HCT116 (cell line): ENCODE measurements around the gene PDHX. TPM values are rescaled to one million over a fixed set of nuclear protein-coding genes. Genes with fewer than 3 reads are reported as not detected.

Experiments used
- ATAC-seq: fragments of 200-7000 bp; cut with Tn5 transposase; 2 replicates; pipeline ENCODE4 v1.9.1; 2020; ENCODE audit warnings: mild to moderate bottlenecking, moderate library complexity
- BruUV-seq: library from RNA; stranded (reverse); fragments of 400-500 nt; replicated peaks from 2 replicates; lab custom pipeline; 2021; lab: Mats Ljungman, UMichigan
- CTCF ChIA-PET: fragments of 300-600 bp; sonication (Branson Sonifier 250); formaldehyde crosslinking; loops from one replicate; lab custom pipeline; 2021; ENCODE audit warnings: antibody characterized with exemption; lab: Charles Lee
- POLR2A ChIA-PET: fragments of 300-600, 350-600 bp; sonication (Branson Sonifier 250); formaldehyde crosslinking; loops from one replicate; lab custom pipeline; 2021; ENCODE audit warnings: antibody characterized with exemption; lab: Charles Lee
- RAD21 ChIA-PET, 2 experiments: fragments of 300-600 bp; sonication (Branson Sonifier 250); formaldehyde crosslinking; loops; one replicate each; lab custom pipeline; 2023; ENCODE audit warnings: low total read pairs in 2 of 2; ENCODE audit not compliant: uncharacterized antibody in 2 of 2, unreplicated experiment in 2 of 2, low non-redundant PET in 1 of 2; lab: Charles Lee
- DNase-seq: peaks from one replicate; pipeline ENCODE4 v3.0.0-alpha.2; 2010; ENCODE audit warnings: low read depth, low spot score
- H2AFZ ChIP-seq: fragments of 200-600 bp; shearing (Covaris generic), sonication (generic); 2 replicates; pipeline ENCODE4 v1.6.1; 2017; ENCODE audit warnings: low read depth, mixed run types, mixed read lengths, antibody characterized with exemption, low read length; ENCODE audit not compliant: poor library complexity, severe bottlenecking
- H3K27ac ChIP-seq: 2 replicates; pipeline ENCODE4 v1.5.1; 2012; ENCODE audit warnings: low read depth, low read length
- H3K27me3 ChIP-seq: fragments of 200-600 bp; sonication (generic); 2 replicates; pipeline ENCODE4 v1.6.1; 2016; ENCODE audit warnings: mixed run types, low read length, mixed read lengths; ENCODE audit not compliant: insufficient read depth
- H3K36me3 ChIP-seq, 2 experiments: fragments of 200-500 bp in 1 of 2; fragments of 200-600 bp in 1 of 2; sonication (Bioruptor generic) in 1 of 2; sonication (generic) in 1 of 2; 2 replicates each; pipeline versions ENCODE4 v1.5.1 to v1.6.1; 2014 to 2016; ENCODE audit warnings: low read length in 2 of 2, inconsistent platforms in 1 of 2, mixed read lengths in 1 of 2, mixed run types in 1 of 2; ENCODE audit not compliant: insufficient read depth in 2 of 2, control insufficient read depth in 1 of 2
- H3K4me1 ChIP-seq, 2 experiments: fragments of 200-600 bp in 1 of 2; sonication (generic) in 1 of 2; 2 replicates each; pipeline versions ENCODE4 v1.5.1 to v1.6.1; 2012 to 2017; ENCODE audit warnings: low read length in 2 of 2, inconsistent platforms in 1 of 2, mild to moderate bottlenecking in 1 of 2, mixed read lengths in 1 of 2, mixed run types in 1 of 2, moderate library complexity in 1 of 2; ENCODE audit not compliant: insufficient read depth in 2 of 2, control insufficient read depth in 1 of 2
- H3K4me2 ChIP-seq: fragments of 200-600 bp; sonication (generic); 2 replicates; pipeline ENCODE4 v1.6.1; 2017; ENCODE audit warnings: mixed run types, low read length, mixed read lengths
- H3K4me3 ChIP-seq, 2 experiments: fragments of 200-600 bp in 1 of 2; sonication (generic) in 1 of 2; replicated peaks in 1 of 2; 2 replicates each; pipeline ENCODE4 v1.5.1; 2011 to 2016; ENCODE audit warnings: low read length in 2 of 2, control low read depth in 1 of 2, low read depth in 1 of 2, mild to moderate bottlenecking in 1 of 2, mixed read lengths in 1 of 2, mixed run types in 1 of 2
- H3K79me2 ChIP-seq: fragments of 200-600 bp; sonication (generic); 2 replicates; pipeline ENCODE4 v1.6.1; 2017; ENCODE audit warnings: mild to moderate bottlenecking, mixed run types, low read length, moderate library complexity, mixed read lengths; ENCODE audit not compliant: insufficient read depth
- H3K9ac ChIP-seq: fragments of 200-600 bp; sonication (generic); 2 replicates; pipeline ENCODE4 v1.6.1; 2016; ENCODE audit warnings: low read length, mixed read lengths
- H3K9me2 ChIP-seq: fragments of 200-600 bp; sonication (generic), shearing (Covaris generic); 2 replicates; pipeline ENCODE4 v1.6.1; 2017; ENCODE audit warnings: mixed run types, mild to moderate bottlenecking, moderate library complexity; ENCODE audit not compliant: insufficient read depth
- H3K9me3 ChIP-seq, 2 experiments: fragments of 200-500 bp in 1 of 2; fragments of 200-600 bp in 1 of 2; sonication (Bioruptor generic) in 1 of 2; sonication (generic) in 1 of 2; 2 replicates each; pipeline ENCODE4 v1.6.1; 2014 to 2017; ENCODE audit warnings: low read length in 2 of 2, mixed read lengths in 2 of 2, inconsistent platforms in 1 of 2, low read depth in 1 of 2, mild to moderate bottlenecking in 1 of 2, mixed run types in 1 of 2, moderate library complexity in 1 of 2; ENCODE audit not compliant: control insufficient read depth in 1 of 2, insufficient read depth in 1 of 2
- H4K20me1 ChIP-seq: fragments of 200-600 bp; sonication (generic), shearing (Covaris generic); 2 replicates; pipeline ENCODE4 v1.6.1; 2017; ENCODE audit warnings: mixed run types, mild to moderate bottlenecking, moderate library complexity; ENCODE audit not compliant: insufficient read depth
- CBX3 ChIP-seq: IDR thresholded peaks from 2 replicates; pipeline ENCODE4 v1.6.1; 2012; ENCODE audit warnings: low read depth
- CEBPB ChIP-seq: IDR thresholded peaks from 2 replicates; pipeline ENCODE4 v1.6.1; 2012; ENCODE audit warnings: low read depth
- ELF1 ChIP-seq: IDR thresholded peaks from 2 replicates; pipeline ENCODE4 v1.6.1; 2012; ENCODE audit warnings: low read depth, borderline replicate concordance
- EZH2 ChIP-seq: fragments of 200-600 bp; sonication (generic); IDR thresholded peaks from 2 replicates; pipeline ENCODE4 v1.6.1; 2017; ENCODE audit warnings: antibody characterized with exemption, mixed run types
- EZH2phosphoT487 ChIP-seq: fragments of 200-600 bp; IDR thresholded peaks from 2 replicates; pipeline ENCODE4 v1.6.1; 2018; ENCODE audit warnings: antibody characterized with exemption, borderline replicate concordance
- JUND ChIP-seq: IDR thresholded peaks from 2 replicates; pipeline ENCODE4 v1.6.1; 2012
- POLR2A ChIP-seq: IDR thresholded peaks from 2 replicates; pipeline ENCODE4 v1.7.0; 2011; ENCODE audit warnings: borderline replicate concordance; ENCODE audit not compliant: insufficient read depth, insufficient read length; ENCODE audit errors: extremely low read depth
- POLR2AphosphoS5 ChIP-seq: IDR thresholded peaks from 2 replicates; pipeline ENCODE4 v1.6.1; 2011; ENCODE audit warnings: mild to moderate bottlenecking, low read depth, low read length, moderate library complexity
- RAD21 ChIP-seq: IDR thresholded peaks from 2 replicates; pipeline ENCODE4 v1.6.1; 2012; ENCODE audit warnings: low read depth, mild to moderate bottlenecking
- SIN3A ChIP-seq: IDR thresholded peaks from 2 replicates; pipeline ENCODE4 v1.6.1; 2012; ENCODE audit warnings: low read depth
- SP1 ChIP-seq: IDR thresholded peaks from 2 replicates; pipeline ENCODE4 v1.6.1; 2012; ENCODE audit warnings: low read depth
- SRF ChIP-seq: IDR thresholded peaks from 2 replicates; pipeline ENCODE4 v1.6.1; 2012; ENCODE audit warnings: low read depth
- TCF7L2 ChIP-seq: IDR thresholded peaks from 2 replicates; pipeline ENCODE4 v1.7.0; 2011; ENCODE audit warnings: borderline replicate concordance, inconsistent platforms; ENCODE audit not compliant: insufficient read depth, insufficient read length; ENCODE audit errors: extremely low read depth
- YY1 ChIP-seq: IDR thresholded peaks from 2 replicates; pipeline ENCODE4 v1.6.1; 2011; ENCODE audit warnings: low read length, low read depth, moderate library complexity, mild to moderate bottlenecking; ENCODE audit not compliant: insufficient replicate concordance; ENCODE audit errors: extremely low read depth
- ZFX ChIP-seq: fragments of 450-650 bp; IDR thresholded peaks from 2 replicates; pipeline ENCODE4 v1.6.1; 2017
- ZNF274 ChIP-seq: fragments of 200-500 bp; sonication (Bioruptor generic); IDR thresholded peaks from 2 replicates; pipeline ENCODE4 v1.6.1; 2014; ENCODE audit warnings: mild to moderate bottlenecking, low read depth, low read length, inconsistent platforms
- intact Hi-C: fragments of 100-400 bp; cut with micrococcal nuclease; formaldehyde crosslinking; loops from 2 replicates; pipeline ENCODE4 v1.10.0; 2022
- total RNA-seq: library from RNA; stranded (reverse); gene quantifications from one replicate; pipeline ENCODE4 v1.2.1, GENCODE V29; 2021; ENCODE audit not compliant: unreplicated experiment
- TF ChIP-seq, protein P1 (sequence below): IDR thresholded peaks from 2 replicates; pipeline ENCODE4 v1.6.1; 2012; ENCODE audit warnings: low read depth
- TF ChIP-seq, protein P2 (sequence below): IDR thresholded peaks from 2 replicates; pipeline ENCODE4 v1.6.1; 2012
- TF ChIP-seq, protein P3 (sequence below): IDR thresholded peaks from 2 replicates; pipeline ENCODE4 v1.6.1; 2012
- TF ChIP-seq, protein P4 (sequence below), 3 experiments: fragments of 200-600 bp in 1 of 3; sonication (generic) in 1 of 3; IDR thresholded peaks in 2 of 3; conservative IDR thresholded peaks in 1 of 3; 2 replicates each; pipeline ENCODE4 v1.5.1; 2012 to 2017; ENCODE audit warnings: low read depth in 2 of 3, low read length in 2 of 3, antibody characterized with exemption in 1 of 3, borderline replicate concordance in 1 of 3, control low read depth in 1 of 3, mild to moderate bottlenecking in 1 of 3, mixed read lengths in 1 of 3, mixed run types in 1 of 3, moderate library complexity in 1 of 3; ENCODE audit not compliant: insufficient read depth in 1 of 3

PDHX gene
- total RNA-seq, 1 experiment from 2014 or later = 36.6 TPM

DNA sequence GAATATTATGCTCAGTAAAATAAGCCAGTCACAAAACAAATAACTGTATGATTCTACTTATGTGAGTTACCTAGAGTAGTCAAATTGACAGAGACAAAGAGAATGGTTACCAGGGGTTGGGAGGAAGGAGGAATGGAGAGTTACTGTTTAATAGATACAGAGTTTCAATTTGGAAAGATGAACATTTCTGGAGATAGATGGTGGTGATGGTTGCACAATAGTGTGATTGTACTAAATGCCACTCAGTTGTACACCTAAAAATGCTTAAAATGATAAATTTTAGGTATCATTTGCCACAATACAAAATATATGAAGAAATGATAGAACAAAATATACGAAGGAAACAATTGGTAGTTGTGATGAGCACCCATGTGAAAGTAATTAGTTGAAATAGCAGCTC lies 43.4 kb downstream of the PDHX start (continued):
- TF ChIP-seq ZFX (no peak), POLR2AphosphoS5 (no peak), ELF1 (no peak), JUND (no peak), CEBPB (no peak)
- TF ChIP-seq, protein P1, sequence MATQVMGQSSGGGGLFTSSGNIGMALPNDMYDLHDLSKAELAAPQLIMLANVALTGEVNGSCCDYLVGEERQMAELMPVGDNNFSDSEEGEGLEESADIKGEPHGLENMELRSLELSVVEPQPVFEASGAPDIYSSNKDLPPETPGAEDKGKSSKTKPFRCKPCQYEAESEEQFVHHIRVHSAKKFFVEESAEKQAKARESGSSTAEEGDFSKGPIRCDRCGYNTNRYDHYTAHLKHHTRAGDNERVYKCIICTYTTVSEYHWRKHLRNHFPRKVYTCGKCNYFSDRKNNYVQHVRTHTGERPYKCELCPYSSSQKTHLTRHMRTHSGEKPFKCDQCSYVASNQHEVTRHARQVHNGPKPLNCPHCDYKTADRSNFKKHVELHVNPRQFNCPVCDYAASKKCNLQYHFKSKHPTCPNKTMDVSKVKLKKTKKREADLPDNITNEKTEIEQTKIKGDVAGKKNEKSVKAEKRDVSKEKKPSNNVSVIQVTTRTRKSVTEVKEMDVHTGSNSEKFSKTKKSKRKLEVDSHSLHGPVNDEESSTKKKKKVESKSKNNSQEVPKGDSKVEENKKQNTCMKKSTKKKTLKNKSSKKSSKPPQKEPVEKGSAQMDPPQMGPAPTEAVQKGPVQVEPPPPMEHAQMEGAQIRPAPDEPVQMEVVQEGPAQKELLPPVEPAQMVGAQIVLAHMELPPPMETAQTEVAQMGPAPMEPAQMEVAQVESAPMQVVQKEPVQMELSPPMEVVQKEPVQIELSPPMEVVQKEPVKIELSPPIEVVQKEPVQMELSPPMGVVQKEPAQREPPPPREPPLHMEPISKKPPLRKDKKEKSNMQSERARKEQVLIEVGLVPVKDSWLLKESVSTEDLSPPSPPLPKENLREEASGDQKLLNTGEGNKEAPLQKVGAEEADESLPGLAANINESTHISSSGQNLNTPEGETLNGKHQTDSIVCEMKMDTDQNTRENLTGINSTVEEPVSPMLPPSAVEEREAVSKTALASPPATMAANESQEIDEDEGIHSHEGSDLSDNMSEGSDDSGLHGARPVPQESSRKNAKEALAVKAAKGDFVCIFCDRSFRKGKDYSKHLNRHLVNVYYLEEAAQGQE = no peak

- TF ChIP-seq, protein P2, sequence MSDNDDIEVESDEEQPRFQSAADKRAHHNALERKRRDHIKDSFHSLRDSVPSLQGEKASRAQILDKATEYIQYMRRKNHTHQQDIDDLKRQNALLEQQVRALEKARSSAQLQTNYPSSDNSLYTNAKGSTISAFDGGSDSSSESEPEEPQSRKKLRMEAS = no peak
- no peak for TF ChIP-seq CEBPB
- no peak for TF ChIP-seq YY1
- no peak for TF ChIP-seq ZFX
- no peak for TF ChIP-seq CBX3
- TF ChIP-seq EZH2 = no peak
- TF ChIP-seq SP1 = no peak
- TF ChIP-seq POLR2AphosphoS5 = no peak
- TF ChIP-seq ELF1 = no peak
- TF ChIP-seq, protein P3, sequence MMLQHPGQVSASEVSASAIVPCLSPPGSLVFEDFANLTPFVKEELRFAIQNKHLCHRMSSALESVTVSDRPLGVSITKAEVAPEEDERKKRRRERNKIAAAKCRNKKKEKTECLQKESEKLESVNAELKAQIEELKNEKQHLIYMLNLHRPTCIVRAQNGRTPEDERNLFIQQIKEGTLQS = no peak
- no peak for TF ChIP-seq RAD21
- no peak for TF ChIP-seq POLR2A
- no peak for TF ChIP-seq SIN3A
- no peak for TF ChIP-seq ZNF274
- TF ChIP-seq SRF = no peak
- no peak for TF ChIP-seq TCF7L2
- no peak for TF ChIP-seq EZH2phosphoT487
- TF ChIP-seq, protein P4, sequence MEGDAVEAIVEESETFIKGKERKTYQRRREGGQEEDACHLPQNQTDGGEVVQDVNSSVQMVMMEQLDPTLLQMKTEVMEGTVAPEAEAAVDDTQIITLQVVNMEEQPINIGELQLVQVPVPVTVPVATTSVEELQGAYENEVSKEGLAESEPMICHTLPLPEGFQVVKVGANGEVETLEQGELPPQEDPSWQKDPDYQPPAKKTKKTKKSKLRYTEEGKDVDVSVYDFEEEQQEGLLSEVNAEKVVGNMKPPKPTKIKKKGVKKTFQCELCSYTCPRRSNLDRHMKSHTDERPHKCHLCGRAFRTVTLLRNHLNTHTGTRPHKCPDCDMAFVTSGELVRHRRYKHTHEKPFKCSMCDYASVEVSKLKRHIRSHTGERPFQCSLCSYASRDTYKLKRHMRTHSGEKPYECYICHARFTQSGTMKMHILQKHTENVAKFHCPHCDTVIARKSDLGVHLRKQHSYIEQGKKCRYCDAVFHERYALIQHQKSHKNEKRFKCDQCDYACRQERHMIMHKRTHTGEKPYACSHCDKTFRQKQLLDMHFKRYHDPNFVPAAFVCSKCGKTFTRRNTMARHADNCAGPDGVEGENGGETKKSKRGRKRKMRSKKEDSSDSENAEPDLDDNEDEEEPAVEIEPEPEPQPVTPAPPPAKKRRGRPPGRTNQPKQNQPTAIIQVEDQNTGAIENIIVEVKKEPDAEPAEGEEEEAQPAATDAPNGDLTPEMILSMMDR (IDR thresholded peaks at IDR 0.05 in 2 of 3, conservative IDR thresholded peaks at IDR 0.05 in 1 of 3; ENCODE audit: borderline replicate concordance in 1 of 3, insufficient read depth in 1 of 3, low read depth in 2 of 3, low read length in 2 of 3) = no peak
- intact Hi-C loops = no loop called here
- no peaks in the 10 kb centered on the region for H3K36me3 ChIP-seq
- H3K79me2 ChIP-seq = no peaks in the 10 kb centered on the region
- no peaks in the 10 kb centered on the region for H3K4me1 ChIP-seq
- no peaks in the 10 kb centered on the region for H3K9me2 ChIP-seq
- H3K9ac ChIP-seq = no peak overlapping the region
- ChIA-PET CTCF (no interaction called here), RAD21 (no interaction called here), POLR2A (interaction anchor here (0.6 kb wide), 1 partner anchor 254 kb away, joined by 4 read pairs; no protein-coding TSS in a partner anchor)
- no peaks in the 10 kb centered on the region for H3K27me3 ChIP-seq
- DNase-seq (no peak), ATAC-seq (no peak)
- no peak overlapping the region for H2AFZ ChIP-seq
- no peaks in the 10 kb centered on the region for H4K20me1 ChIP-seq
- no peak overlapping the region for H3K4me3 ChIP-seq
- H3K4me2 ChIP-seq = no peak overlapping the region
- no peak overlapping the region for H3K27ac ChIP-seq
- BruUV-seq = no TSS peak
- no peaks in the 10 kb centered on the region for H3K9me3 ChIP-seq
Measured at GRCh38 chr11:34960277-34960676, 43.9 kb downstream of the PDHX start.
